A549 (cell line): Measurements from ENCODE around the gene ACOXL.

Experiments
- ESRRA ChIP-seq: fragments of 150-350 bp; IDR thresholded peaks from 2 replicates; pipeline ENCODE4 v1.6.1; 2014; ENCODE audit warnings: mild to moderate bottlenecking, low read length, borderline replicate concordance
- RAD21 ChIP-seq, 2 experiments: fragments of >200 bp in 1 of 2; sonication (Bioruptor Twin) in 1 of 2; formaldehyde crosslinking in 1 of 2; IDR thresholded peaks in 1 of 2; conservative IDR thresholded peaks in 1 of 2; 2 replicates in 1 of 2; 3 replicates in 1 of 2; pipeline ENCODE4 v1.6.1; 2012 to 2018; ENCODE audit warnings: inconsistent platforms in 1 of 2
- TF ChIP-seq, protein P1 (sequence below): fragments of >200 bp; sonication (Bioruptor Twin); formaldehyde crosslinking; IDR thresholded peaks from 3 replicates; pipeline ENCODE4 v1.5.1; 2016
- TF ChIP-seq, protein P2 (sequence below): fragments of 200-600 bp; sonication (generic); IDR thresholded peaks from 2 replicates; pipeline ENCODE4 v1.6.1; 2016; ENCODE audit warnings: antibody characterized with exemption, mild to moderate bottlenecking, moderate library complexity

DNA sequence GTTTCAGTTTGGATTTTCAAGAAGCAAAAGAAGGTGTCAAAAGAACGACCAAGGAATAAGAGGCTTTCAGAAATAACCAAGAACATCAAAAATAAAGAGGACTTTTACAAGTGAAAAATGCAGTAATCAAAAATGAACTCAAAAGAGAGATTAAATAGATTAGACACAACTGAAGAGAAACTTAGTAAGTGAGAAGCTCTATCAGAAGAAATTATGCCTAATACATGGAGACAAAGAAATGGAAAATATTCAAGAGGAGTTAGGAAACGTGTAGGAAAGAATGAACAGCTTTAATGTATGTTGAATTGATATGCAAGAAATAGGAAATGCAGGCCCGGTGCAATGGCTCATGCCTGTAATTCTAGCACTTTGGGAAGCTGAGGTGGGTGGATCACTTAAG lies 145.8 kb downstream of the ACOXL start:
- TF ChIP-seq, protein P1, sequence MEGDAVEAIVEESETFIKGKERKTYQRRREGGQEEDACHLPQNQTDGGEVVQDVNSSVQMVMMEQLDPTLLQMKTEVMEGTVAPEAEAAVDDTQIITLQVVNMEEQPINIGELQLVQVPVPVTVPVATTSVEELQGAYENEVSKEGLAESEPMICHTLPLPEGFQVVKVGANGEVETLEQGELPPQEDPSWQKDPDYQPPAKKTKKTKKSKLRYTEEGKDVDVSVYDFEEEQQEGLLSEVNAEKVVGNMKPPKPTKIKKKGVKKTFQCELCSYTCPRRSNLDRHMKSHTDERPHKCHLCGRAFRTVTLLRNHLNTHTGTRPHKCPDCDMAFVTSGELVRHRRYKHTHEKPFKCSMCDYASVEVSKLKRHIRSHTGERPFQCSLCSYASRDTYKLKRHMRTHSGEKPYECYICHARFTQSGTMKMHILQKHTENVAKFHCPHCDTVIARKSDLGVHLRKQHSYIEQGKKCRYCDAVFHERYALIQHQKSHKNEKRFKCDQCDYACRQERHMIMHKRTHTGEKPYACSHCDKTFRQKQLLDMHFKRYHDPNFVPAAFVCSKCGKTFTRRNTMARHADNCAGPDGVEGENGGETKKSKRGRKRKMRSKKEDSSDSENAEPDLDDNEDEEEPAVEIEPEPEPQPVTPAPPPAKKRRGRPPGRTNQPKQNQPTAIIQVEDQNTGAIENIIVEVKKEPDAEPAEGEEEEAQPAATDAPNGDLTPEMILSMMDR = no peak
- TF ChIP-seq, protein P2, sequence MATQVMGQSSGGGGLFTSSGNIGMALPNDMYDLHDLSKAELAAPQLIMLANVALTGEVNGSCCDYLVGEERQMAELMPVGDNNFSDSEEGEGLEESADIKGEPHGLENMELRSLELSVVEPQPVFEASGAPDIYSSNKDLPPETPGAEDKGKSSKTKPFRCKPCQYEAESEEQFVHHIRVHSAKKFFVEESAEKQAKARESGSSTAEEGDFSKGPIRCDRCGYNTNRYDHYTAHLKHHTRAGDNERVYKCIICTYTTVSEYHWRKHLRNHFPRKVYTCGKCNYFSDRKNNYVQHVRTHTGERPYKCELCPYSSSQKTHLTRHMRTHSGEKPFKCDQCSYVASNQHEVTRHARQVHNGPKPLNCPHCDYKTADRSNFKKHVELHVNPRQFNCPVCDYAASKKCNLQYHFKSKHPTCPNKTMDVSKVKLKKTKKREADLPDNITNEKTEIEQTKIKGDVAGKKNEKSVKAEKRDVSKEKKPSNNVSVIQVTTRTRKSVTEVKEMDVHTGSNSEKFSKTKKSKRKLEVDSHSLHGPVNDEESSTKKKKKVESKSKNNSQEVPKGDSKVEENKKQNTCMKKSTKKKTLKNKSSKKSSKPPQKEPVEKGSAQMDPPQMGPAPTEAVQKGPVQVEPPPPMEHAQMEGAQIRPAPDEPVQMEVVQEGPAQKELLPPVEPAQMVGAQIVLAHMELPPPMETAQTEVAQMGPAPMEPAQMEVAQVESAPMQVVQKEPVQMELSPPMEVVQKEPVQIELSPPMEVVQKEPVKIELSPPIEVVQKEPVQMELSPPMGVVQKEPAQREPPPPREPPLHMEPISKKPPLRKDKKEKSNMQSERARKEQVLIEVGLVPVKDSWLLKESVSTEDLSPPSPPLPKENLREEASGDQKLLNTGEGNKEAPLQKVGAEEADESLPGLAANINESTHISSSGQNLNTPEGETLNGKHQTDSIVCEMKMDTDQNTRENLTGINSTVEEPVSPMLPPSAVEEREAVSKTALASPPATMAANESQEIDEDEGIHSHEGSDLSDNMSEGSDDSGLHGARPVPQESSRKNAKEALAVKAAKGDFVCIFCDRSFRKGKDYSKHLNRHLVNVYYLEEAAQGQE = no peak
- TF ChIP-seq RAD21 (conservative IDR thresholded peaks at IDR 0.05 in 1 of 2, IDR thresholded peaks at IDR 0.05 in 1 of 2) = no peak
- TF ChIP-seq ESRRA = no peak
